ENCODE data around the gene SHC3.
"Not testable (repeated sequence)": the region's sequence is repeated elsewhere in the genome, so short reads cannot be mapped to it uniquely, and the experiment has no call there.

Gene SHC3, protein sequence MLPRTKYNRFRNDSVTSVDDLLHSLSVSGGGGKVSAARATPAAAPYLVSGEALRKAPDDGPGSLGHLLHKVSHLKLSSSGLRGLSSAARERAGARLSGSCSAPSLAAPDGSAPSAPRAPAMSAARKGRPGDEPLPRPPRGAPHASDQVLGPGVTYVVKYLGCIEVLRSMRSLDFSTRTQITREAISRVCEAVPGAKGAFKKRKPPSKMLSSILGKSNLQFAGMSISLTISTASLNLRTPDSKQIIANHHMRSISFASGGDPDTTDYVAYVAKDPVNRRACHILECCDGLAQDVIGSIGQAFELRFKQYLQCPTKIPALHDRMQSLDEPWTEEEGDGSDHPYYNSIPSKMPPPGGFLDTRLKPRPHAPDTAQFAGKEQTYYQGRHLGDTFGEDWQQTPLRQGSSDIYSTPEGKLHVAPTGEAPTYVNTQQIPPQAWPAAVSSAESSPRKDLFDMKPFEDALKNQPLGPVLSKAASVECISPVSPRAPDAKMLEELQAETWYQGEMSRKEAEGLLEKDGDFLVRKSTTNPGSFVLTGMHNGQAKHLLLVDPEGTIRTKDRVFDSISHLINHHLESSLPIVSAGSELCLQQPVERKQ

GRCh38 chr9:89177944-89178829 is at the start of gene SHC3:
TSS of gene SHC3 (minus strand) at chr9:89178818. CDS start at chr9:89178460, 358 bp downstream.
- DNase-seq (ENCODE audit: low read depth in 2 of 3, low spot score in 1 of 3): no peak

DNA sequence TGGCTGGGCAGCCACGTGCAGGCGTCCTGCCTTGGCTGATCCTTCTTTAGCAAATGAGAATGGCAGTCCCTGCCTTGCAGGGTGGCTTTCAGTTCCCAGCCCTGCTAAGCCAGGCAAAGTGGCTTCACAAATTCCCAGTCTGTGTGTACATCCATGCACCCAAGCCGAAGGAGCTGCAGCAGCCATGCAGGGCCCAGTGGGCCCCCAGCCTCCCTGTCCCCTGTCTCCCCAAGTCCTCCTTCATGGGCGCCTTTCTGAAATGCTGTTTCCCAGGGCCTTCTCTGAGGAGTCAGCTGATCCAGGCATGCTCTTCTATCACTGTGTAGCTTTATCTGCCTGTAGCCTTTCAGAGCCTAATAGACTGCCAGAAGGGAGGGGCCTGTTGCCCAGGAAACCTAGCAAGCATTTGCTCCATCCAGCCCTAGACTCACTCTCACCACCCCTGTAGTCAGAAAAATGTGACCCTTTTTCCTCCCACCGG is 47.4 kb upstream of the SHC3 start:
- no peak for DNase-seq (ENCODE audit: low read depth in 2 of 3, low spot score in 1 of 3)

GRCh38 chr9:89225587-89225986 is 47.0 kb upstream of the SHC3 start:
- DNase-seq (ENCODE audit: low read depth in 2 of 3, low spot score in 1 of 3): no peak

- no peak for DNase-seq (ENCODE audit: low read depth in 2 of 3, low spot score in 1 of 3)
Measured at GRCh38 chr9:89225036-89225435, 46.4 kb upstream of the SHC3 start.

DNA sequence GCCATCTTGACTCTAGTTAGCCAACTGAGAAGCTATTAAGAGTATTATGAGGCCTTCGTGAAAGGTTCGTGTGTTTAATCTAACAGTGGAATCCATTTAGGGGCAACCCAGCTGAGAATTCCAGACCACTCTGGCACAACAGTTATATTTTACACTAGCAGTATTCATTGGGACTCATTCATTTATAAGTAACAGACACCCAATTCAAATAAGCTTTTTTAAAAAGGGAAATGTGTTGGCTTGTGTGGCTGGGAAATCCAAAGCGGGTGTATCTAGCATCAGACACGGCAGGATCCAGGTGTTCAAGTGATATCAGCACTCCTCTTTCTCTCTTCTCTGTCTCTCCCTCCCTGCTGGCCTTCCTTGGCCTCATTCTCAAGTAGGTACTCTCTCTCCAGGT is 46.0 kb upstream of the SHC3 start:
- DNase-seq (ENCODE audit: low read depth in 2 of 3, low spot score in 1 of 3): no peak

DNA sequence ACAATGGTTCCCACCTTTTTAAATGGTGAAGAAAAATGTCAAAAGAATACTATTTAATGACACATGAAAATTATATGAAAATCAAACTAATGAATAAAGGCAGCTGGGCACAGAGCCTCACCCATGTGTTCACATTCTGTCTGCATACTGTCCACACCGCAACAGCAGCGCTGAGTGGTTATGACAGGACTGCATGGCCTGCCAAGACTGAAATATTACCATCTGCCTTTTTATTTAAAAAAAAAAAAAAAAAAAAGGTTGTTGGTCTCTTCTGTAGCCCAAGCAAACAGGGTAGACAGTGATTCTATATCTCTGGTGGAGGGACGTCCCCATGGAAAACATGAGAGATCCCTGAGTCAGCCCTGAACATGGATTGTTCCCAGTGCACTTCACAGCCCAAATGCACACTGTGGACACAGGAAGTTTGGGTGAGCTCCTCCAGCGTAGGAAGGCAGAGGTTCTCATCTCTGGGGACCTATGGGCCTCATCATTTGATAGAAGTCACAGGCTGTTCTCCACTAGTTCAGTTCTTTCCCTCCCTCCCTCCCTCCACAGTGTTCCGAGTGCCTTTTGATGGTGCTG is 44.9 kb upstream of the SHC3 start:
- DNase-seq (ENCODE audit: low read depth in 2 of 3, low spot score in 1 of 3): no peak

GRCh38 chr9:89219637-89220036 is 41.0 kb upstream of the SHC3 start:
- DNase-seq (ENCODE audit: low read depth in 2 of 3, low spot score in 1 of 3): no peak

DNA sequence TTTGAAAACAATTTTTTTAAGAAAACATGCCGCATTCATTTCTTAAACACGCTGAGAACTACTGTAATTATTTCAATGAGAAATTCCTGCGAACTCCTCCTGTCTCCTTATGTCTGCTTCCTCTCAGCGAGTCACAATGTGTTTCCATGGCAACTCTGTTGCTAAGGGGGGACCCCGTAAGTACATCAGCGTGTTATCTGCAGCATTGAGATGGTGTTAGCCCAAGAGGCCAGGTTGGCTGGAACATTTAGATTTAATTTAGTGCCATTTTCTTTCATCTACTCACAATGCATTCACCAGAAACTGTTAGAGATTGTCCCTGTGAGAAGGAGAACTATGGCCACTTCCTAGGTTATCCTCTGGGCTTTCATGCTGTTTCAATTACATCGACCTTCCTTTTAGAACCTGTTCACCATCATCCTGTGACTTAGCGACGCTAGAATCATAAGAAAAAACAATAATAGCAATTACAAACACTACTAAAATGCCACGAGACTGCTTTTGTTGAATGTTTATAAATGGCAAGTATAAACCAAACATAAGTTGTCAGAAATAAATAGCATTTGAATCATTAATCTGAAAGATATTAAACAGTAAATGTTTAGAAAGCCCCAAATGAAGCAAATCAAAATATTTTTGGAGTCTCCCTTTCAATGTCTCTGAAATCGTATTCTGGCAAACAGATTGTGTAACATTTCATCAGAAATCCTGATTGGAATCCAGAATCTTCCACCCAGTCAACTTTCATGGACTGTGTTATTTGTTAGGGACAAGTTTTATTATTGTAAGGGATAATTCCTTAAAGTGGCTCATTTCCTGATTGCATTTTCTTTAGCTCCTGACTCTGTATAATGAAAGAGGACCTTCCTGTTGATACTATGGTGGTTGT is 39.7 kb upstream of the SHC3 start:
- DNase-seq (ENCODE audit: low read depth in 2 of 3, low spot score in 1 of 3): no peak

- no peak for DNase-seq (ENCODE audit: low read depth in 2 of 3, low spot score in 1 of 3)
Measured at GRCh38 chr9:89215342-89215741, 36.7 kb upstream of the SHC3 start.

DNA sequence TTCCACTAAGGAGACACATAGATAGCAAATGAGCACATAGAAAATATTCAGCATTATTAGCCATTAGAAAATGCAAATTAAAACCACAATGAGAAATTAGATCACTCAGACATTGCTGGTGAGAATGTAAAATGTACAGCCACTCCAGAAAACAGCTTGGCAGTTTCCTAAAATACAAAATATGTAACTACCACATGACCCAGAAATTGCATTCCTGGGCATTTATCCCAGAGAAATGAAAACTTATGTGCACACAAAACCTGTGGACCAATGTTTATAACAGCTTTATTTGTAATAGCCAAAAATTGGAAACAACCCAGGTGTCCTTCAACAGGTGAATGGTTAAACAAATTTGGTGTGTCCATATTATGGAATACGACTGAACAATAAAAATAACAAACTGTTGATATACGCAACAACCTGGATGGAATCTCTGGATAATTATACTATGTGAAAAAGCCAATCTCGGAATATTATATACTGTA is 34.8 kb upstream of the SHC3 start:
- DNase-seq (ENCODE audit: low read depth in 2 of 3, low spot score in 1 of 3): no peak

- DNase-seq (ENCODE audit: low read depth in 2 of 3, low spot score in 1 of 3): no peak
Measured at GRCh38 chr9:89212171-89212570, 33.6 kb upstream of the SHC3 start.

GRCh38 chr9:89209311-89209710 is 30.7 kb upstream of the SHC3 start:
- not testable (repeated sequence) for DNase-seq (ENCODE audit: low read depth in 2 of 3, low spot score in 1 of 3)

- no peak for DNase-seq (ENCODE audit: low read depth in 2 of 3, low spot score in 1 of 3)
Measured at GRCh38 chr9:89207026-89207425, 28.4 kb upstream of the SHC3 start.

- DNase-seq (ENCODE audit: low read depth in 2 of 3, low spot score in 1 of 3): no peak
Measured at GRCh38 chr9:89204801-89205200, 26.2 kb upstream of the SHC3 start.

GRCh38 chr9:89195131-89195797 is 16.6 kb upstream of the SHC3 start:
- no peak for DNase-seq (ENCODE audit: low read depth in 2 of 3, low spot score in 1 of 3)

DNA sequence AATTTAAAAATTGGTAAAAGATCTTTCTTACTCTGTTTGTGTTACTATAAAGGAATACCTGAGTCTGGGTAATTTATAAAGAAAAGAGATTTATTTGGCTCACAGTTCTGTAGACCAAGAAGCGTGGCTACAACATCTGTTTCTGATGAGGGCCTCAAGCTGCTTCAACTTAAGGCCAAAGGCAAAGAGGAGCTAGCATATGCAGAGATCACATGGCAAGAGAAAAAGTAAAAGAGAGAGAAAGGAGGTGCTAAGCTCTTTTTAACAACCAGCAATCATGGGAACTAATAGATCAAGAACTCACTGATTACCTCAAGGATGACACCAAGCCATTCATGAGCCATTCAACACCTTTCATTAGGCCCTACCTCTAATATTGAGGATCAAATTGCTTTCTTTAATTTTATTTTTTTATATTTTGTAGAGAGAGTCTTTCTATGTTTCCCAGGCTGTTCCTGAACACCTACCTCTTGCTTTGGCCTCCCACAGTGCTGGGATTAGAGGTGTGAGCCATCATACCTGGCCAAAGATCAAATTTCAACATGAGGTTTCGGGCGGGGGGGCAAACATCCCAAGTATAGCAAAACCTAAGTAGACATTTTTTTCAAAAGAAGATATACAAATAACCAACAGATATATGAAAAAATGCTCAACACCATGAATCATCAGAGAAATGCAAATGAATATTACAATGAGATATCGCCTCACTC is 16.0 kb upstream of the SHC3 start:
- no peak for DNase-seq (ENCODE audit: low read depth in 2 of 3, low spot score in 1 of 3)

DNA sequence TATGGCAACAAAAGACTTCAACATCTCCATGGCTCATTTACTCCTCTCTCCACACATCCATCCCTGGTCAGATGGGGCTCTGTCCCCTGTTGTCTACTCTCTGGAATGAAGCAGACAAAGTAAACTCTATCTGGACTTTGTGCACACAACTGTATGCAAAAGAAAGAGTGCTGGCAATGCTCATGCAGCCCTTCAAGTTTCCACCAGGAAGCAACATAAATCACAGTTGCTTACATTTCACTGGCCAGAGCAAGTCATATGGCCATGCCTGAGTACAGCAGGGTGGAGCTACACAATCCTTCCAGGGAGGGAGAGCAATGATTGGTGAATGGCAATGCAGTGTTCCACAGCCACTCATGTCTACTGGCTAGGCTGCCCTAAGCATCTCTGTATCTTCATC is 12.4 kb upstream of the SHC3 start:
- DNase-seq (ENCODE audit: low read depth in 2 of 3, low spot score in 1 of 3): no peak

GRCh38 chr9:89189215-89189614 is 10.6 kb upstream of the SHC3 start:
- no peak for DNase-seq (ENCODE audit: low read depth in 2 of 3, low spot score in 1 of 3)

- no peak for DNase-seq (ENCODE audit: low read depth in 2 of 3, low spot score in 1 of 3)
Measured at GRCh38 chr9:89187950-89188349, 9.3 kb upstream of the SHC3 start.
